PFSK-1 (cell line): ENCODE data around the gene MCM6.

Source experiments
- FOXP2 ChIP-seq: optimal IDR thresholded peaks from 2 replicates; pipeline ENCODE3; 2011; ENCODE audit warnings: borderline replicate concordance, control low read depth, inconsistent platforms; ENCODE audit not compliant: insufficient read depth; ENCODE audit errors: extremely low read length, extremely low read depth
- POLR2AphosphoS5 ChIP-seq: IDR thresholded peaks from 2 replicates; pipeline ENCODE4 v1.6.1; 2012; ENCODE audit warnings: low read depth, mild to moderate bottlenecking, control low read depth, low read length, moderate library complexity
- SIN3A ChIP-seq: IDR thresholded peaks from 2 replicates; pipeline ENCODE4 v1.6.1; 2012; ENCODE audit warnings: mild to moderate bottlenecking, low read length, moderate library complexity, borderline replicate concordance; ENCODE audit not compliant: insufficient read depth
- TAF1 ChIP-seq: IDR thresholded peaks from 2 replicates; pipeline ENCODE4 v1.6.1; 2012; ENCODE audit warnings: low read length, control low read depth, borderline replicate concordance; ENCODE audit not compliant: insufficient read depth
- TF ChIP-seq, protein P1 (sequence below), 2 experiments: IDR thresholded peaks; 2 replicates each; pipeline versions ENCODE4 v1.6.1 to v1.8.0; 2011 to 2012; ENCODE audit warnings: low read depth in 2 of 2, low read length in 2 of 2, control low read depth in 1 of 2, inconsistent platforms in 1 of 2, mild to moderate bottlenecking in 1 of 2, moderate library complexity in 1 of 2; ENCODE audit not compliant: insufficient read depth in 1 of 2

DNA sequence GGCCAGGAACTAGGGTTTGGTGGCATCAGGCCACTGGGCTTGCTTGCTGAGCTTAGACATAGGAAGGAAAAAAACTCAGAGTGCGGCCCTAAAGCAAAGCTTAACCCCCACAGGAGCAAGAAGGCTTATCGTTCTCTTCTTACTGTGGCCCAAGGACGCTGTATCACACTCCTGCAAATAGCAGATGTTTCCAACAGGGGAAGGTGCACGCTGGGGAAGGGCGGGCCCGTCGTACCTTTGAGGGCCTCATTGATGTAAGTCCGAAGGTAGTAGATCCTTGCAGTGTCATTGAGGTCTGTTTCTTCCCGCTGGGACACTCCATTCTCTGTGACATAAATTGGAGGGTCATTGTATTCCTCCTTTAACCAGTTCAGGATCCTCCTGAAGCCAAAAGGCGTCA lies 85.8 kb downstream of the MCM6 start:
- TF ChIP-seq TAF1 (no peak), POLR2AphosphoS5 (no peak), SIN3A (no peak), FOXP2 (no peak)
- TF ChIP-seq, protein P1, sequence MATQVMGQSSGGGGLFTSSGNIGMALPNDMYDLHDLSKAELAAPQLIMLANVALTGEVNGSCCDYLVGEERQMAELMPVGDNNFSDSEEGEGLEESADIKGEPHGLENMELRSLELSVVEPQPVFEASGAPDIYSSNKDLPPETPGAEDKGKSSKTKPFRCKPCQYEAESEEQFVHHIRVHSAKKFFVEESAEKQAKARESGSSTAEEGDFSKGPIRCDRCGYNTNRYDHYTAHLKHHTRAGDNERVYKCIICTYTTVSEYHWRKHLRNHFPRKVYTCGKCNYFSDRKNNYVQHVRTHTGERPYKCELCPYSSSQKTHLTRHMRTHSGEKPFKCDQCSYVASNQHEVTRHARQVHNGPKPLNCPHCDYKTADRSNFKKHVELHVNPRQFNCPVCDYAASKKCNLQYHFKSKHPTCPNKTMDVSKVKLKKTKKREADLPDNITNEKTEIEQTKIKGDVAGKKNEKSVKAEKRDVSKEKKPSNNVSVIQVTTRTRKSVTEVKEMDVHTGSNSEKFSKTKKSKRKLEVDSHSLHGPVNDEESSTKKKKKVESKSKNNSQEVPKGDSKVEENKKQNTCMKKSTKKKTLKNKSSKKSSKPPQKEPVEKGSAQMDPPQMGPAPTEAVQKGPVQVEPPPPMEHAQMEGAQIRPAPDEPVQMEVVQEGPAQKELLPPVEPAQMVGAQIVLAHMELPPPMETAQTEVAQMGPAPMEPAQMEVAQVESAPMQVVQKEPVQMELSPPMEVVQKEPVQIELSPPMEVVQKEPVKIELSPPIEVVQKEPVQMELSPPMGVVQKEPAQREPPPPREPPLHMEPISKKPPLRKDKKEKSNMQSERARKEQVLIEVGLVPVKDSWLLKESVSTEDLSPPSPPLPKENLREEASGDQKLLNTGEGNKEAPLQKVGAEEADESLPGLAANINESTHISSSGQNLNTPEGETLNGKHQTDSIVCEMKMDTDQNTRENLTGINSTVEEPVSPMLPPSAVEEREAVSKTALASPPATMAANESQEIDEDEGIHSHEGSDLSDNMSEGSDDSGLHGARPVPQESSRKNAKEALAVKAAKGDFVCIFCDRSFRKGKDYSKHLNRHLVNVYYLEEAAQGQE (IDR thresholded peaks at IDR 0.05; ENCODE audit: insufficient read depth in 1 of 2, low read depth in 2 of 2, low read length in 2 of 2) = no peak
